ENCODE data around the gene CLCN6. TPM values are rescaled to one million over a fixed set of nuclear protein-coding genes. Genes with fewer than 3 reads are reported as not detected.
A peak's percentile ranks its signal among the peaks of the same experiment; 100 is the strongest.

CLCN6 gene
- total and polyA plus RNA-seq, 7 donors = 3.0 to 19.7 (median 16.0) TPM

GRCh38 chr1:11879311-11880180, 73.6 kb downstream of the CLCN6 start:
- TF ChIP-seq, protein P1, sequence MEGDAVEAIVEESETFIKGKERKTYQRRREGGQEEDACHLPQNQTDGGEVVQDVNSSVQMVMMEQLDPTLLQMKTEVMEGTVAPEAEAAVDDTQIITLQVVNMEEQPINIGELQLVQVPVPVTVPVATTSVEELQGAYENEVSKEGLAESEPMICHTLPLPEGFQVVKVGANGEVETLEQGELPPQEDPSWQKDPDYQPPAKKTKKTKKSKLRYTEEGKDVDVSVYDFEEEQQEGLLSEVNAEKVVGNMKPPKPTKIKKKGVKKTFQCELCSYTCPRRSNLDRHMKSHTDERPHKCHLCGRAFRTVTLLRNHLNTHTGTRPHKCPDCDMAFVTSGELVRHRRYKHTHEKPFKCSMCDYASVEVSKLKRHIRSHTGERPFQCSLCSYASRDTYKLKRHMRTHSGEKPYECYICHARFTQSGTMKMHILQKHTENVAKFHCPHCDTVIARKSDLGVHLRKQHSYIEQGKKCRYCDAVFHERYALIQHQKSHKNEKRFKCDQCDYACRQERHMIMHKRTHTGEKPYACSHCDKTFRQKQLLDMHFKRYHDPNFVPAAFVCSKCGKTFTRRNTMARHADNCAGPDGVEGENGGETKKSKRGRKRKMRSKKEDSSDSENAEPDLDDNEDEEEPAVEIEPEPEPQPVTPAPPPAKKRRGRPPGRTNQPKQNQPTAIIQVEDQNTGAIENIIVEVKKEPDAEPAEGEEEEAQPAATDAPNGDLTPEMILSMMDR (IDR thresholded peaks at IDR 0.05) = no peak
- TF ChIP-seq POLR2AphosphoS5 (IDR thresholded peaks at IDR 0.05) (no peak), EP300 (IDR thresholded peaks at IDR 0.05) (no peak), POLR2A (IDR thresholded peaks at IDR 0.05) (no peak)
- Histone ChIP-seq H3K9me3 (no peaks in the 10 kb centered on the region), H3K4me3 (no peak overlapping the region), H3K36me3 (no peaks in the 10 kb centered on the region), H3K27me3 (peaks cover 0 to 23% (median 0%) of the 10 kb centered on the region in 3 donors), H3K27ac (peak overlapping the region in 1 of 4 donors; percentile 51), H3K4me1 (peaks cover 0 to 12% (median 5%) of the 10 kb centered on the region in 4 donors)
- intact Hi-C loops (cut with DNase I) = no loop called here
- 83 to 86% methylated on average over 28 of the region's 28 CpGs for WGBS, 2 donors
- no peak for DNase-seq

- H3K27ac ChIP-seq = peak overlapping the region; percentile 20 to 56 (median 47)
Observed at GRCh38 chr1:11880181-11880575, 74.2 kb downstream of the CLCN6 start.

GRCh38 chr1:11880911-11881748, 75.1 kb downstream of the CLCN6 start:
- Histone ChIP-seq H3K4me1 (peaks cover 0 to 12% (median 5%) of the 10 kb centered on the region in 4 donors), H3K27me3 (peaks cover 0 to 23% (median 0%) of the 10 kb centered on the region in 3 donors), H3K36me3 (no peaks in the 10 kb centered on the region), H3K4me3 (no peak overlapping the region), H3K27ac (peak overlapping the region; percentile 23 to 49 (median 35)), H3K9me3 (no peaks in the 10 kb centered on the region)
- TF ChIP-seq POLR2AphosphoS5 (IDR thresholded peaks at IDR 0.05) = peak in 3 of 4 donors; percentile 35 to 66 (median 48)
- TF ChIP-seq, protein P1 (IDR thresholded peaks at IDR 0.05) = no peak
- no peak for TF ChIP-seq POLR2A (IDR thresholded peaks at IDR 0.05)
- peak in 1 of 4 donors; percentile 11 for TF ChIP-seq EP300 (IDR thresholded peaks at IDR 0.05)
- 67 to 70% methylated on average over 10 of the region's 10 CpGs for WGBS, 2 donors
- DNase-seq = peak; percentile 80
- intact Hi-C loops (cut with DNase I) = no loop called here

More at GRCh38 chr1:11880181-11880575, 74.2 kb downstream of the CLCN6 start:
- DNase-seq = no peak
- no peak overlapping the region for H3K4me3 ChIP-seq
- WGBS, 2 donors = 47 to 73% methylated on average over 12 of the region's 12 CpGs
- intact Hi-C loops (cut with DNase I) = no loop called here
- TF ChIP-seq, protein P1 (IDR thresholded peaks at IDR 0.05) = no peak
- TF ChIP-seq EP300 (IDR thresholded peaks at IDR 0.05) (no peak), POLR2AphosphoS5 (IDR thresholded peaks at IDR 0.05) (no peak), POLR2A (IDR thresholded peaks at IDR 0.05) (no peak)
- peaks cover 0 to 12% (median 5%) of the 10 kb centered on the region in 4 donors for H3K4me1 ChIP-seq
- no peaks in the 10 kb centered on the region for H3K36me3 ChIP-seq
- H3K9me3 ChIP-seq = no peaks in the 10 kb centered on the region
- H3K27me3 ChIP-seq = peaks cover 0 to 23% (median 0%) of the 10 kb centered on the region in 3 donors

- WGBS, 2 donors = 87 to 88% methylated on average over 18 of the region's 18 CpGs
- TF ChIP-seq, protein P1 (IDR thresholded peaks at IDR 0.05) = no peak
- TF ChIP-seq POLR2AphosphoS5 (IDR thresholded peaks at IDR 0.05) = no peak
- no peak for TF ChIP-seq POLR2A (IDR thresholded peaks at IDR 0.05)
- TF ChIP-seq EP300 (IDR thresholded peaks at IDR 0.05) = no peak
- H3K4me3 ChIP-seq = no peak overlapping the region
- intact Hi-C loops (cut with DNase I) = no loop called here
- peaks cover 0 to 18% (median 0%) of the 10 kb centered on the region in 3 donors for H3K27me3 ChIP-seq
- H3K36me3 ChIP-seq = no peaks in the 10 kb centered on the region
- no peak for DNase-seq
- H3K4me1 ChIP-seq = peaks cover 0 to 12% (median 5%) of the 10 kb centered on the region in 4 donors
- H3K27ac ChIP-seq = peak overlapping the region in 3 of 4 donors; percentile 23 to 49 (median 43)
- no peaks in the 10 kb centered on the region for H3K9me3 ChIP-seq
Observed at GRCh38 chr1:11881749-11882441, 75.9 kb downstream of the CLCN6 start.
